ENCODE measurements around the gene SSR2. TPM values are rescaled to one million over a fixed set of nuclear protein-coding genes. Genes with fewer than 3 reads are reported as not detected.

Gene SSR2
- total RNA-seq, 1 donor from 2014 or later, result 299 TPM

- TF ChIP-seq, protein P1, sequence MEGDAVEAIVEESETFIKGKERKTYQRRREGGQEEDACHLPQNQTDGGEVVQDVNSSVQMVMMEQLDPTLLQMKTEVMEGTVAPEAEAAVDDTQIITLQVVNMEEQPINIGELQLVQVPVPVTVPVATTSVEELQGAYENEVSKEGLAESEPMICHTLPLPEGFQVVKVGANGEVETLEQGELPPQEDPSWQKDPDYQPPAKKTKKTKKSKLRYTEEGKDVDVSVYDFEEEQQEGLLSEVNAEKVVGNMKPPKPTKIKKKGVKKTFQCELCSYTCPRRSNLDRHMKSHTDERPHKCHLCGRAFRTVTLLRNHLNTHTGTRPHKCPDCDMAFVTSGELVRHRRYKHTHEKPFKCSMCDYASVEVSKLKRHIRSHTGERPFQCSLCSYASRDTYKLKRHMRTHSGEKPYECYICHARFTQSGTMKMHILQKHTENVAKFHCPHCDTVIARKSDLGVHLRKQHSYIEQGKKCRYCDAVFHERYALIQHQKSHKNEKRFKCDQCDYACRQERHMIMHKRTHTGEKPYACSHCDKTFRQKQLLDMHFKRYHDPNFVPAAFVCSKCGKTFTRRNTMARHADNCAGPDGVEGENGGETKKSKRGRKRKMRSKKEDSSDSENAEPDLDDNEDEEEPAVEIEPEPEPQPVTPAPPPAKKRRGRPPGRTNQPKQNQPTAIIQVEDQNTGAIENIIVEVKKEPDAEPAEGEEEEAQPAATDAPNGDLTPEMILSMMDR (IDR thresholded peaks at IDR 0.05; ENCODE audit: unreplicated experiment), result no peak
- Mint-ChIP-seq H3K9me3 (ENCODE audit: low read depth) (no peaks in the 10 kb centered on the region), H3K4me1 (ENCODE audit: low read depth) (peaks cover 23% of the 10 kb centered on the region), H3K4me3 (ENCODE audit: low read depth) (peak overlapping the region; percentile 15), H3K36me3 (ENCODE audit: insufficient read depth) (peaks cover 4% of the 10 kb centered on the region), H3K27me3 (no peaks in the 10 kb centered on the region), H3K27ac (no peak overlapping the region)
- DNase-seq (ENCODE audit: low spot score, unreplicated experiment), result no peak
These were observed 35.6 kb upstream of the SSR2 start for GRCh38 chr1:156056326-156056849.

- Mint-ChIP-seq H3K27ac (peak overlapping the region; percentile 59), H3K36me3 (ENCODE audit: insufficient read depth) (peaks cover 4% of the 10 kb centered on the region), H3K9me3 (ENCODE audit: low read depth) (no peaks in the 10 kb centered on the region), H3K4me3 (ENCODE audit: low read depth) (peak overlapping the region; percentile 97), H3K4me1 (ENCODE audit: low read depth) (peaks cover 17% of the 10 kb centered on the region), H3K27me3 (no peaks in the 10 kb centered on the region)
- DNase-seq (ENCODE audit: low spot score, unreplicated experiment), result no peak
- TF ChIP-seq, protein P1 (IDR thresholded peaks at IDR 0.05; ENCODE audit: unreplicated experiment), result no peak
These were observed 34.7 kb upstream of the SSR2 start for GRCh38 chr1:156055281-156056048.

GRCh38 chr1:156054500-156055280, 33.9 kb upstream of the SSR2 start, which contains the start of gene LAMTOR2:
TSS of gene LAMTOR2 (plus strand) at chr1:156054782. CDS start at chr1:156054890, 108 bp downstream.
- peaks cover 17% of the 10 kb centered on the region for H3K4me1 Mint-ChIP-seq (ENCODE audit: low read depth)
- peak within 1 kb of the TSS; percentile 97 for H3K4me3 Mint-ChIP-seq (ENCODE audit: low read depth)
- peak; percentile 95 for DNase-seq (ENCODE audit: low spot score, unreplicated experiment)
- no peaks in the 10 kb centered on the region for H3K27me3 Mint-ChIP-seq
- H3K36me3 Mint-ChIP-seq (ENCODE audit: insufficient read depth), result peaks cover 6% of the 10 kb centered on the region
- no peaks in the 10 kb centered on the region for H3K9me3 Mint-ChIP-seq (ENCODE audit: low read depth)
- peak within 1 kb of the TSS; percentile 98 for H3K27ac Mint-ChIP-seq
- TF ChIP-seq, protein P1 (IDR thresholded peaks at IDR 0.05; ENCODE audit: unreplicated experiment), result no peak

DNA sequence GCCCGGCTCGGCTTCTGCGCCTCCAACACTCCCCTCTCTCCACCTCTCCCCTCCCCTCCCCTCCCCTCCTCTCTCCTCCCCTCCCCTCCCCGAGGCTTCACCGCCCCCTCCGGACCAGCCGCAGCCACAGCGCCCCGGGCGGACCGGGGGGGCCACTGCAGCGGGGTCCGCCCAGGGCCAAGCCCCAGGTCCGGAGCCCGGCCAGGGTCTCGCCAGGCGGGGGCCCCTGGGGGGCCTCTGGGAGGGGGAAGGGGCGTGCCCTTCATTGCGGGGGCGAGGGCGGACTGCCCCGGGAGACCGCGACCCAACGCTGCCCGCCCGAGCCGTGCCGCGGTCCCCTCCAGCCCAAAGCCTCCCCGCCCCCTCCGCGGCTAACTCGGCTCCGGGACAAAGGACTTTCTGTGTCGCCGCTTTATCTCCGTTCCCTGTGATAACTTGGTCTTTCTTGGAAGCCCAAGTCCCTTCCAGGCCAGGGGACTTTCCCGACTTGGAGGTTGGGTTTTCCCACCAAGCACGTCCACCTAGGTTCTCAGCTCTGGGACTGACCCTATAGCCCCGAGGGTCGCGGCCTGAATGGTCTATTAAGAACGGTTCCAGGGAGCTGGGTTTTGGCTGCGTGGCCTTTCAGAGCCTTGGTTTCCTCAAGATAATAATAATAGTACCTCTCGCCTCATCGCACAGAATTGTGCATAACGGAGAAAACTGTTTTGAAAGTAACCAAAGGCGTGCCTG, 33.2 kb upstream of the SSR2 start, which contains the start of gene UBQLN4:
UBQLN4 (minus strand) TSS at position 31 of the 732 bp plus-strand sequence. CDS start 97 bp downstream, outside the sequence.
- H3K4me3 Mint-ChIP-seq (ENCODE audit: low read depth), result peak within 1 kb of the TSS; percentile 97
- peaks cover 15% of the 10 kb centered on the region for H3K4me1 Mint-ChIP-seq (ENCODE audit: low read depth)
- TF ChIP-seq, protein P1 (IDR thresholded peaks at IDR 0.05; ENCODE audit: unreplicated experiment), result peak; percentile 43
- no peaks in the 10 kb centered on the region for H3K9me3 Mint-ChIP-seq (ENCODE audit: low read depth)
- peak within 1 kb of the TSS; percentile 98 for H3K27ac Mint-ChIP-seq
- H3K36me3 Mint-ChIP-seq (ENCODE audit: insufficient read depth), result peaks cover 11% of the 10 kb centered on the region
- peak; percentile 88 for DNase-seq (ENCODE audit: low spot score, unreplicated experiment)
- no peaks in the 10 kb centered on the region for H3K27me3 Mint-ChIP-seq
